Measurements from ENCODE around the gene MB21D2.
A peak's percentile ranks its signal among the peaks of the same experiment; 100 is the strongest.
"Not testable (repeated sequence)": the region's sequence is repeated elsewhere in the genome, so short reads cannot be mapped to it uniquely, and the experiment has no call there.

The MB21D2 gene

GRCh38 chr3:192802957-192803899 lies 114.4 kb downstream of the MB21D2 start:
- peak; percentile 74 for DNase-seq (ENCODE audit: low spot score)

DNA sequence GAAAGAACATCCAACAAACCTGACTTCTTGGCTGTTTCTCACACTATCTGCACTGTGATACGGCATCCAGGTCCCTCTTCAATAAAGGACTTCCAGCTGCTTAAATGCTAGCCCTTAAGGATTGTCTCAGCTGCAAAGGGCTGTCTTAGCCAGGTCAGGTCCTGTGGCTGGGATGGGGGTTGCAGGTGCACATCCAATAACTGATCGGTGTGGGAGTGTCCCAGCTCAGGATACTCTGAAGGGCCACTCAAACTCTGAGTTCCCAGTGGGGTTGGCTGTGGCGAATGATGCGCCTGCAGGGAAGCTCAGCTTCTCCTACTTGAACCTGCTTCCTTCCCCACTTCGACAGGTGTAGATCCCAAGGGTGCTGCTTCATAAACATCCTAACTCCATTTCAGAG lies 115.7 kb downstream of the MB21D2 start:
- DNase-seq (ENCODE audit: low spot score) = no peak

DNA sequence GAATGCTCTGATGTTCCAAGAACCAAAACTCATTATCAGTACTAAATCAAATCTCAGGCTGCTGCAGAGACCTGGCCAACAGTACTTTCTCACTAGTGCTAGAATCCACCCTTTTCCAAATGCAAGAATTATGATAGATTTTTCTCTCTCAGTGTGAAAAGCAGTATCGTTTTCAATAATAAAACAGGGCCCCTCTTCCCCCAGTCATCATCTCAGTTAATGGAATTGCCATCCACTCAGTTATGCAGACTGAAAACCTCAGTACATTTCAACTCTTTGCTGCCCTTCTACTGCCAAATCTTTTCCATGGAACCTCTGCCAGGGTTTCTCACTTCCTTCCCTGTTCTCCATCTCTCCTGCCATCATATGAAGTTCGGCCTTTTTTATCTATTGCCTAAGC lies 117.9 kb downstream of the MB21D2 start:
- no peak for DNase-seq (ENCODE audit: low spot score)

DNA sequence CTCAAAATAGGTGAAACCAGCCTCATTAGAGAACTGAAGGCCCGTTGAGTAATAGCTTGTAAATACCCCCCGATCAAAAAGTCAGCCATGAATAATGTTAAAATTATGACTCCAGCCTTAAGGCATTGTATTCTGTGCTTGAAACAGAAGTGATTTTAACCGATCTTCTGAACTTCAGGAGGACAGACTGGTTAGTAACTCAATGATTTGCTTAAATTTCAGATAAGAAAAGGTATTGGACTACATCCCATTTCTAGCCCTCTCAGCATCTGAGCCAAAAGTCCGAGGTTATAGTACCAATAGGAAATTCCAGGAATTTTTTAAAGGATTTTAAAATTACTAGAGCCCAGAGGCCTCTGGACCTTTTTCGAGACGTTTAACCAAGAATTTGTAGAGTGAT lies 122.6 kb downstream of the MB21D2 start:
- DNase-seq (ENCODE audit: low spot score) = no peak

- DNase-seq (ENCODE audit: low spot score) = no peak
These were observed 123.4 kb downstream of the MB21D2 start for GRCh38 chr3:192794216-192794615.

- not testable (repeated sequence) for DNase-seq (ENCODE audit: low spot score)
These were observed 128.7 kb downstream of the MB21D2 start for GRCh38 chr3:192788816-192789515.

DNA sequence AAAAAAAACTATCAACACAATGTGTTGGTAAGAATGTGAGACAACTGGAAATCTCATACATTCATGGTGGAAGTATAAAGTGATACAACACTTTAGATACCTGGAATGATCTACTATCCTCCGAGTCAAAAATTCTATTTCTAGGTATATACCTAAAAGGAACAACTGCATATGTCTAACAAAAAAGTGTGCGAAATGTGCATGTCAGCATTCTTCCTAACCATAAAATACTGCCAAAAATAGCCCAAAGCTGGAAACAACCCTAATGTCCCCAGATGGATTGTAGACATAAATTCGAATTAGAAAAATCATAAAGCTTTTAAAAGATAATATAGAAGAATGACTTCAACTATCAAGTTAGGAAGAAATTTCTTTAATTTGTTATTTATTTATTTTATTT lies 139.1 kb downstream of the MB21D2 start:
- no peak for DNase-seq (ENCODE audit: low spot score)

- DNase-seq (ENCODE audit: low spot score) = not testable (repeated sequence)
These were observed 143.3 kb downstream of the MB21D2 start for GRCh38 chr3:192774341-192774740.

DNA sequence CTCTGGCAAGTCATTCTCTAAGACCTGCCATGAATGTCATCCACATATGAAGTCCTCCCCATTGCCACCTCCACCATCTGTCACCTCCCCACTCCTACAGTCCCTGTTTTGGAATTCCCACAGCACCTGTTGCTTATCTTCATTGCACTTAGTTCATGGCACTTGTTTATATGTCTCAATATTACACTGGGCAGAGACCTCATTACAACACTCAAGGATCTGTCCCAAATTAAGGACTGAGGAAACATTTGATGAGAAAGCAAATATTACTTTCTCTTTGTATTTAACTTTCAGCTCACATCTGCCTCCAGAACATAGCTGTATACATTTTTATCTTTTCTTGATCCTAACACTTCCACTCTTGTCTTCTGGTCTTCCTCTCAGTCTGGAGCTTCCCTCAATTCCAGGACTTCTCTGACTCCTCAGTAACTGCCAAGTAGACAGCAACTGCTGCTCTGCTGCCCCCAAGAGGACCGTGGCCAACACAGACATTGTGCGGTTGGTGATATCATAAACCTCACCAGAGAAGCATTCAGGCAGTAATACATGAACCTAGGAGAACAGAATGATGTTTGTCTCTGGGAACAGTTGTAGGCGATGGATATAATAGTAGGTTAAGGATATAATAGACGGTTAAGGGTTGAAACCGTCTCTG lies 145.3 kb downstream of the MB21D2 start:
- peak; percentile 71 for DNase-seq (ENCODE audit: low spot score)

DNA sequence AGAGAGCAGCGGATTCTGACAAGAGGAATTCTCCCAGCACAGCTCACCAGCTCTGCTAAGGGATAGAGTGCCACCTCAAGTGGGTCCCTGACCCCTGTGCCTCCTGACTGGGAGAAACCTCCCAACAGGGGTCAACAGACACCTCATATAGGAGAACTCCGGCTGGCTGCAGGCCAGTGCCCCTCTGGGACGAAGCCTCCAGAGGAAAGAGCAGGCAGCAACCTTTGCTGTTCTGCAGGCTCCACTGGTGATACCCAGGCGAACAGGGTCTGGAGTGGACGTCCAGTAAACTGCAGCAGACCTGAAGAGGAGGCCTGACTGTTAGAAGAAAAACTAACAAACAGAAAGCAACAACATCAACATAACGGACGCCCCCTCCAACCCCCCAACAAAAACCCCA lies 159.0 kb downstream of the MB21D2 start:
- no peak for DNase-seq (ENCODE audit: low spot score)

- DNase-seq (ENCODE audit: low spot score) = no peak
These were observed 166.5 kb downstream of the MB21D2 start for GRCh38 chr3:192751148-192751547.

DNA sequence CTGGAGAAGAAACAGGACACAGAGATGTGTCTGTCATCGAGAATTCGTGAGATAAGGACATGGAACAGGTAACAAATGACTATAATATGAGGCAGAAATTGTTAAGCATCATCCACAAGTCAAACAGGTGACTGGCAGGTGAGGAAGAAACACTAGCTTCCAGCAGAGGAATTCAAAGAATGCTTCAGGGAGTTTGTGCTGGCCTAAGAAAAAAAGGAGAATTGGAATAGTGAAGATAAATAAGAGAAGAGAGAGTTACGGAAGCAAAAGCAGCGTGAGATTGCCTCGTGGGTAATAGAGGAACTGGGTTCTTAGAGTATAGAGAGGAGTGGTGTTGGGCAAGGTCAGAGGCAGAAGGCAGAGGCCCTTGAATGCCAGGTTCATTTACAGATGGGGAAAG lies 167.5 kb downstream of the MB21D2 start:
- DNase-seq (ENCODE audit: low spot score) = no peak

GRCh38 chr3:192747746-192748145 lies 169.9 kb downstream of the MB21D2 start:
- no peak for DNase-seq (ENCODE audit: low spot score)

- DNase-seq (ENCODE audit: low spot score) = no peak
These were observed 170.5 kb downstream of the MB21D2 start for GRCh38 chr3:192747145-192747544.

All from RKO (cell line).